Mesendoderm (in vitro differentiated cells): ENCODE measurements around the gene SNRK.
A peak's percentile ranks its signal among the peaks of the same experiment; 100 is the strongest.

Experiments used
- DNase-seq: peaks from one replicate; pipeline ENCODE4 v3.0.0; 2013
- H2AK5ac ChIP-seq: 2 replicates; pipeline ENCODE4 v1.6.1; 2013; ENCODE audit warnings: low read length, inconsistent platforms
- H2BK120ac ChIP-seq: 2 replicates; pipeline ENCODE4 v1.6.1; 2013; ENCODE audit warnings: low read depth, mild to moderate bottlenecking, low read length, moderate library complexity, mixed read lengths
- H2BK15ac ChIP-seq: replicated peaks from 2 replicates; pipeline ENCODE4 v1.6.1; 2013; ENCODE audit warnings: low read depth, mild to moderate bottlenecking, moderate library complexity
- H2BK5ac ChIP-seq: 2 replicates; pipeline ENCODE4 v1.6.1; 2013; ENCODE audit warnings: low read length, inconsistent platforms
- H3K18ac ChIP-seq: 2 replicates; pipeline ENCODE4 v1.6.1; 2013; ENCODE audit warnings: mild to moderate bottlenecking, low read length, mixed read lengths
- H3K23ac ChIP-seq: one replicate; pipeline ENCODE4 v1.6.1; 2013; ENCODE audit warnings: low read length
- H3K27ac ChIP-seq: 2 replicates; pipeline ENCODE4 v1.5.1; 2013; ENCODE audit warnings: low read depth, mild to moderate bottlenecking, inconsistent platforms, low read length, moderate library complexity
- H3K27me3 ChIP-seq: 2 replicates; pipeline ENCODE4 v1.6.1; 2013; ENCODE audit warnings: low read length, control low read depth, mild to moderate bottlenecking, inconsistent platforms; ENCODE audit not compliant: insufficient read depth, poor library complexity
- H3K36me3 ChIP-seq: 2 replicates; pipeline ENCODE4 v1.6.1; 2013; ENCODE audit warnings: low read length, inconsistent platforms; ENCODE audit not compliant: control insufficient read depth, insufficient read depth
- H3K4ac ChIP-seq: one replicate; pipeline ENCODE4 v1.6.1; 2013; ENCODE audit warnings: low read depth, mild to moderate bottlenecking, low read length, moderate library complexity
- H3K4me1 ChIP-seq: 2 replicates; pipeline ENCODE4 v1.6.1; 2013; ENCODE audit warnings: low read depth, low read length, inconsistent platforms; ENCODE audit not compliant: control insufficient read depth
- H3K4me2 ChIP-seq: 2 replicates; pipeline ENCODE4 v1.6.1; 2013; ENCODE audit warnings: low read length
- H3K4me3 ChIP-seq: 2 replicates; pipeline ENCODE4 v1.5.1; 2013; ENCODE audit warnings: mild to moderate bottlenecking, low read length
- H3K56ac ChIP-seq: one replicate; pipeline ENCODE4 v1.6.1; 2013; ENCODE audit warnings: low read length
- H3K79me1 ChIP-seq: 2 replicates; pipeline ENCODE4 v1.6.1; 2013; ENCODE audit warnings: low read length, inconsistent platforms
- H3K79me2 ChIP-seq: 2 replicates; pipeline ENCODE4 v1.6.1; 2013; ENCODE audit warnings: mild to moderate bottlenecking, low read length; ENCODE audit not compliant: control insufficient read depth, insufficient read depth
- H3K9ac ChIP-seq: 2 replicates; pipeline ENCODE4 v1.6.1; 2013; ENCODE audit warnings: low read length, inconsistent platforms
- H4K5ac ChIP-seq: one replicate; pipeline ENCODE4 v1.6.1; 2013; ENCODE audit warnings: low read length
- H4K8ac ChIP-seq: one replicate; pipeline ENCODE4 v1.6.1; 2013; ENCODE audit warnings: low read depth, mild to moderate bottlenecking, control low read depth, low read length, moderate library complexity
- WGBS: extraction: QIAGEN DNeasy Blood & Tissue Kit; methylation state at CpG from one replicate; pipeline ENCODE4 v1.1.7; 2013; ENCODE audit warnings: low lambda C conversion rate, missing lambda C conversion rate; ENCODE audit not compliant: insufficient coverage; ENCODE audit errors: extremely low coverage; 5-methylcytosine and 5-hydroxymethylcytosine counted together

Gene SNRK

GRCh38 chr3:43394041-43394554, 107.8 kb downstream of the SNRK start:
- H3K18ac ChIP-seq = no peak overlapping the region
- no peak overlapping the region for H3K4me3 ChIP-seq
- no peak overlapping the region for H2BK15ac ChIP-seq
- no peak overlapping the region for H3K9ac ChIP-seq
- H3K27me3 ChIP-seq = no peaks in the 10 kb centered on the region
- H3K56ac ChIP-seq = no peak overlapping the region
- H2BK120ac ChIP-seq = no peak overlapping the region
- no peaks in the 10 kb centered on the region for H3K36me3 ChIP-seq
- no peak overlapping the region for H4K5ac ChIP-seq
- peak; percentile 37 for DNase-seq
- no peak overlapping the region for H2AK5ac ChIP-seq
- H3K23ac ChIP-seq = no peak overlapping the region
- H3K27ac ChIP-seq = no peak overlapping the region
- no CpG with 5 or more reads among the region's 2 CpGs for whole genome bisulfite sequencing
- H3K4me1 ChIP-seq = peaks cover 6% of the 10 kb centered on the region
- no peaks in the 10 kb centered on the region for H3K79me2 ChIP-seq
- no peak overlapping the region for H3K4ac ChIP-seq
- H3K79me1 ChIP-seq = no peaks in the 10 kb centered on the region
- no peak overlapping the region for H3K4me2 ChIP-seq
- no peak overlapping the region for H4K8ac ChIP-seq
- H2BK5ac ChIP-seq = no peak overlapping the region

- H3K27ac ChIP-seq = no peak overlapping the region
- H3K4me3 ChIP-seq = no peak overlapping the region
- no peak overlapping the region for H3K18ac ChIP-seq
- no peak overlapping the region for H4K8ac ChIP-seq
- H2BK120ac ChIP-seq = no peak overlapping the region
- no peak overlapping the region for H2BK15ac ChIP-seq
- H3K4ac ChIP-seq = no peak overlapping the region
- H3K27me3 ChIP-seq = no peaks in the 10 kb centered on the region
- no peak overlapping the region for H4K5ac ChIP-seq
- H3K36me3 ChIP-seq = no peaks in the 10 kb centered on the region
- DNase-seq = no peak
- H3K79me1 ChIP-seq = no peaks in the 10 kb centered on the region
- no peaks in the 10 kb centered on the region for H3K79me2 ChIP-seq
- WGBS = no CpG with 5 or more reads among the region's 6 CpGs
- H2BK5ac ChIP-seq = no peak overlapping the region
- H3K23ac ChIP-seq = no peak overlapping the region
- no peak overlapping the region for H3K9ac ChIP-seq
- H3K4me1 ChIP-seq = no peaks in the 10 kb centered on the region
- H3K56ac ChIP-seq = no peak overlapping the region
- no peak overlapping the region for H2AK5ac ChIP-seq
- H3K4me2 ChIP-seq = no peak overlapping the region
These were observed 112.7 kb downstream of the SNRK start for GRCh38 chr3:43399034-43399433.

- Histone ChIP-seq H3K18ac (no peak overlapping the region), H3K4me3 (no peak overlapping the region), H3K36me3 (no peaks in the 10 kb centered on the region), H4K5ac (no peak overlapping the region), H2BK120ac (no peak overlapping the region), H3K27ac (no peak overlapping the region), H2BK15ac (no peak overlapping the region), H3K4ac (no peak overlapping the region), H3K23ac (no peak overlapping the region), H3K27me3 (no peaks in the 10 kb centered on the region), H3K79me1 (no peaks in the 10 kb centered on the region), H3K79me2 (no peaks in the 10 kb centered on the region), H3K9ac (no peak overlapping the region), H3K4me1 (no peaks in the 10 kb centered on the region), H2BK5ac (no peak overlapping the region), H4K8ac (no peak overlapping the region), H2AK5ac (no peak overlapping the region), H3K56ac (no peak overlapping the region), H3K4me2 (no peak overlapping the region)
- no peak for DNase-seq
- no CpG with 5 or more reads among the region's 1 CpG for WGBS
These were observed 113.8 kb downstream of the SNRK start for GRCh38 chr3:43400167-43400566.
